BLaER1 (cell line): ENCODE results near the gene OSBPL8.

Source experiments
- H3K27ac ChIP-seq: shearing (Covaris generic); formaldehyde crosslinking; 2 replicates; pipeline ENCODE4 v1.8.1; 2022
- H3K27me3 ChIP-seq: shearing (Covaris generic); formaldehyde crosslinking; 2 replicates; pipeline ENCODE4 v1.8.1; 2022
- H3K36me3 ChIP-seq: shearing (Covaris generic); formaldehyde crosslinking; 2 replicates; pipeline ENCODE4 v1.8.1; 2022
- H3K4me1 ChIP-seq: shearing (Covaris generic); formaldehyde crosslinking; 2 replicates; pipeline ENCODE4 v1.8.1; 2022
- H3K4me2 ChIP-seq: shearing (Covaris generic); formaldehyde crosslinking; 2 replicates; pipeline ENCODE4 v1.8.1; 2022
- H3K4me3 ChIP-seq: shearing (Covaris generic); formaldehyde crosslinking; 2 replicates; pipeline ENCODE4 v1.8.1; 2022
- H3K9ac ChIP-seq: shearing (Covaris generic); formaldehyde crosslinking; 2 replicates; pipeline ENCODE4 v1.8.1; 2022
- H3K9me3 ChIP-seq: shearing (Covaris generic); formaldehyde crosslinking; 2 replicates; pipeline ENCODE4 v1.8.1; 2022
- H4K20me1 ChIP-seq: shearing (Covaris generic); formaldehyde crosslinking; 2 replicates; pipeline ENCODE4 v1.8.1; 2022
- Cebpa-rat ChIP-seq: shearing (Covaris generic); IDR thresholded peaks from 2 replicates; pipeline ENCODE4 v1.8.1; 2022

Gene OSBPL8

DNA sequence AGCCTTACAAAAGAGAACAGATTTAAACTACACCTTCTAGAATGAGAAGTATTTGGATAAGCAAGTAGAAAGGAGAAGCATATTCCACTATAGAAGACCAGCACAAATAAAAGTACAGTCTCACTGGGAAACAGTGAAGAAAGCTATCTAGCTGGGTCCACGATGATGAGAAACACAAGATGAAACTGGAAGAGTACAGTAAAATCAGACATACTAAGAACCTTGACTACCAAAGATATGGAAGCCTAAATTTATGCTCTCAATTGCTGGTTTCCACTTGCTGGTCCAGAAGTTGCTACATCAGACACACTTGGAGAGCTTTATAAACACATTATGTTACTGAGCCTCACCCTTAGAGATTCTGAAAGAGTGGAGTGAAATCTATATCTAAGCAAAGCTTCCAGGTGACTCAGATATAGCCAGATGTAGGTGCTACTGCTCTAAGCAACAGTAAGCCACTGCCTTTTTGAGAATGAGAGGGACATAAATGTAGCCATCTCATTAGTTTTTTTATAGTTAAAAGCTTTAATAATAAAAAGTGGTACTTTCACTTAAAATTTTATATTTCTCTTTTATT is 115.1 kb downstream of the OSBPL8 start:
- Histone ChIP-seq H3K4me3 (no peak overlapping the region), H3K36me3 (0 out of 2 replicates have a peak, but pooled peaks cover 4% of the 10 kb centered on the region), H3K9ac (no peak overlapping the region), H3K27me3 (no peaks in the 10 kb centered on the region), H3K9me3 (no peaks in the 10 kb centered on the region), H4K20me1 (no peaks in the 10 kb centered on the region), H3K4me2 (no peak overlapping the region), H3K4me1 (peaks cover 5% of the 10 kb centered on the region; the same call in 1 of the 2 replicates), H3K27ac (no peak overlapping the region)
- TF ChIP-seq Cebpa-rat, result no peak

DNA sequence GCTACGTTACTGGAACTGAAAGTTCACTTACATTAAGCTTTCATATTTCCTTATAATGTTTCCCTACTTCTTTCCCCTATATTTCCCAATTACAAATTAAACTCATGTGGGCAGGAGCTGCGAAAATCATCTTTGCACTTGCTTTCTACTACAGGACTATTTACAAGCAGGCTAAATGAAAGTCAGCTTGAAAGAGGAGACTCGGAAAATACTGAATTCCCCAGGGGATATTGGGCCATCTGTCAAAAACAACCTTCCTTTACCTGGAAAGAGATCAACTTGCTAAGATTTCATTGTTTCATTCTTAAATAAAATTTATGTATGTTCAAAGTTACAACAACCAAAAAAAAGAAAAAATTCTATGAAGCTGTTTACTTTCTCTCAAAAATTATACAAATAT is 118.6 kb downstream of the OSBPL8 start:
- no peak overlapping the region for H3K4me3 ChIP-seq
- H3K27ac ChIP-seq, result no peak overlapping the region
- no peak for TF ChIP-seq Cebpa-rat
- H3K27me3 ChIP-seq, result no peaks in the 10 kb centered on the region
- no peaks in the 10 kb centered on the region for H3K9me3 ChIP-seq
- H3K36me3 ChIP-seq, result no peaks in the 10 kb centered on the region
- H3K4me1 ChIP-seq, result peaks cover 5% of the 10 kb centered on the region; the same call in 1 of the 2 replicates
- no peaks in the 10 kb centered on the region for H4K20me1 ChIP-seq
- H3K9ac ChIP-seq, result no peak overlapping the region
- H3K4me2 ChIP-seq, result no peak overlapping the region

DNA sequence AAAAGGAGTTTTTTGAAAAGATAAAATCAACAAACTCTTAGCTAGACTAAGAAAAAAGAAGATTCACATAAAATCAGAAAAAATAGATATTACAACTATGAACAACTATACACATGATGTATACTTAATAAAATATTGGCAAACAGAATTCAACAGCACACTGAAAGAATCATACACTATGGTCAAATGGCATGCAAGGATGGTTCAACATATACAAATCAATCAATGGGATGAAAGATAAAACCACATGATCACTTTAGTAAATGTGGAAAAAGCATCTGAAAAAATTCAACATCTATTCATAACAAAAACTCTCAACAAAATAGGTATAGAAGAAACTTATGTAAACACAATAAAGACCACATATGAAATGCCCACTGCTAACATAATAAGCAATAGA is 126.8 kb downstream of the OSBPL8 start:
- TF ChIP-seq Cebpa-rat, result no peak
- Histone ChIP-seq H3K4me1 (no peaks in the 10 kb centered on the region), H3K27me3 (no peaks in the 10 kb centered on the region), H4K20me1 (no peaks in the 10 kb centered on the region), H3K9ac (no peak overlapping the region), H3K9me3 (peaks cover 29% of the 10 kb centered on the region), H3K27ac (no peak overlapping the region), H3K36me3 (0 out of 2 replicates have a peak, but pooled peaks cover 5% of the 10 kb centered on the region), H3K4me2 (no peak overlapping the region), H3K4me3 (no peak overlapping the region)

DNA sequence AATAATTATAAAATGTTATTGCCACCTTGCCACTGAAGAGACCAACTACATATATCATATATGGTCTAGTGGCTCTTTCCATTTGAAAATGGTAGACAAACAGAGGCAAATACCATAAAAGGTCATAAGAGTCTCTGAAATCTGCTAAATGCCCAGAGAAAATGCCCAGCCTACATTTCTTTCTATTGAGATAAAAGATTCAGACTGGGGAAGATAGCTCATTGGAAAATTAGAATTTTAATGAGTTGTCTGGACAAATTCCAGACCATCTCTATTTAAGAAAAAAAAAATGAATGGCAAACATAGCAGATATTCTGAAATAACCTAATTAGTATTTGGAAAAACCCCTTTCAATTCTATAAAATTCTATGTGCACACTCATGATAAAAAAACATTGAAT is 131.5 kb downstream of the OSBPL8 start:
- Histone ChIP-seq H3K9ac (no peak overlapping the region), H3K4me2 (no peak overlapping the region), H3K27ac (no peak overlapping the region), H3K27me3 (no peaks in the 10 kb centered on the region), H3K4me1 (no peaks in the 10 kb centered on the region), H3K36me3 (0 out of 2 replicates have a peak, but pooled peaks cover 10% of the 10 kb centered on the region), H3K4me3 (no peak overlapping the region), H4K20me1 (no peaks in the 10 kb centered on the region), H3K9me3 (peaks cover 43% of the 10 kb centered on the region)
- TF ChIP-seq Cebpa-rat, result no peak

DNA sequence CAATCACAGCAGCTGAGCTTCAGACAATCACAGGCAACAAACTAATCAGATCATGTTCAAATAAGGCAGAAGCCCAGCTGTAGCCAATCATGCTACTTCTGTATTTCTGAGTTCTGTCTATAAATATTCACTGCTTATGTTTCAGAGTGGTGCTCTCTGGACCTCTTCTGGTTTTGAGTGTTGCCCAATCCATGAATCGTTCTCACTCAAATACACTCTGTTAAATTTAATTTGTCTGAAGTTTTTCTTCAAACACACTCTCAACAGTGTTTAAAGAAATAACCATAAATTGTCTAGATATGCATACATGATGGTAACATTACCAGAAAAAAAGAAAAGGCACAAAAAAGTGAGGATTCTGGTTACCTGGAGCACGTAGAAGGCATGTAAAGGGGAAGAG is 133.4 kb downstream of the OSBPL8 start:
- H3K36me3 ChIP-seq, result 0 out of 2 replicates have a peak, but pooled peaks cover 10% of the 10 kb centered on the region
- H3K27me3 ChIP-seq, result no peaks in the 10 kb centered on the region
- H3K27ac ChIP-seq, result no peak overlapping the region
- no peak for TF ChIP-seq Cebpa-rat
- no peak overlapping the region for H3K4me2 ChIP-seq
- no peaks in the 10 kb centered on the region for H3K4me1 ChIP-seq
- H3K9me3 ChIP-seq, result peaks cover 33% of the 10 kb centered on the region
- H4K20me1 ChIP-seq, result no peaks in the 10 kb centered on the region
- no peak overlapping the region for H3K4me3 ChIP-seq
- H3K9ac ChIP-seq, result no peak overlapping the region

DNA sequence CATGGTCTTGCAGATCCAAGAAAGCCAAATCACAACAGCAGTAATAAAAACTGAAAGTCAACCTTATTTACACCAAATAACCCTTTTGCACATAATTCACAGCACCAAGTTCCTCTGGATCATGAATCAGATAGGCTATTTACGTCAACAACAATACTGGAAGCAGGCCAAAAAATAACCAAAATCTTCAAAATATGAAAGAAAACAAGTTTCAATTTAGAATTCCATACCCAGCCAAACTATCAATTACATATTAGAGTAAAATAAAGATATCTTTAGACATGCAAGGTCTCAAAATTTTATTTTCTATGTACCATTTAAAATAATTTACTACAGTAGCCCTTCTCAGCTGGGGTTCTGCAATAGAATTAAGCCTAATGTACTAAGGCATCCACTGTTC is 134.6 kb downstream of the OSBPL8 start:
- Histone ChIP-seq H4K20me1 (no peaks in the 10 kb centered on the region), H3K36me3 (0 out of 2 replicates have a peak, but pooled peaks cover 9% of the 10 kb centered on the region), H3K27me3 (no peaks in the 10 kb centered on the region), H3K27ac (no peak overlapping the region), H3K4me3 (no peak overlapping the region), H3K9ac (no peak overlapping the region), H3K9me3 (peaks cover 31% of the 10 kb centered on the region), H3K4me2 (no peak overlapping the region), H3K4me1 (no peaks in the 10 kb centered on the region)
- TF ChIP-seq Cebpa-rat, result no peak

DNA sequence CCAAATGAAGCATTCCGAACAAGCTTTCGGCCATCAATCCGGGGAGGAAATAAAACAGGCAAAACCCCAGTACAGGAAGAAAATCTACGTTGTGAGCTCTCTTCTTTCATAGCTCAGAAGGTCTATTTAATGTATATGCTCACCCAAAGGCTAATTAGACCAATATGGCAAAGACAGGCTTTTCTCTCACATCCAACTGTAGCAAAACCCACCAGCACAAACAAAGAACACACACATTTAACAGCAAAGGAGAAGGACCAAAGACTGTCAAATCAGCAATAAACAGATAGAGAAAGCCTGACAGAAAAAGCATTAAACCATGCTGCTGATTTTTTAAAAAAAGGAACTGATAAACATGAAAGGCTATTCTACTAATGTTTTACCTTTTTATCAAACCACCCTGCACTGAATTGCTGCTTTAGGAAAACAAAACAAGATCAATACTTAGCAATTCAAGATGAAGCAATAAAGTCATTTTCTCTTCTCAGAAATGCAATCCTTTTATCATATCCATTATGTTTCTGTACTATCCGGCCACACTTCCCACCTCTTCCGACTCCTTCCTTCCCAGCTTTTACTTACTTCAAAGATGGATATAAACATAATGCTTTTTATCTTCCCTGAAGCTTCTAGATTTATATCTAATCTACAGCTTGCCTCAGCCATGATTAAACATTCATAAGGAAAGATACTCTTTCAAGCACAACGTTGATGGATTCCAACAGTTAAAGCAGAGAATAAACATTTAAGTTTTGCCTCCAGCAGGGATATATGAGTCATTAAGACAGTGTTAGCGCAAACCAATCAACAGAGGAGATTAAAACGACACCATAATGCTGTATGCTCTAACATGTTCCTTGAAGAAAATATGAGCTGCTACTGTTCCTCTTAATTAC is 136.8 kb downstream of the OSBPL8 start:
- H3K4me1 ChIP-seq, result no peaks in the 10 kb centered on the region
- no peaks in the 10 kb centered on the region for H4K20me1 ChIP-seq
- TF ChIP-seq Cebpa-rat, result no peak
- H3K27ac ChIP-seq, result no peak overlapping the region
- 0 out of 2 replicates have a peak, but pooled peaks cover 6% of the 10 kb centered on the region for H3K36me3 ChIP-seq
- no peak overlapping the region for H3K4me3 ChIP-seq
- no peak overlapping the region for H3K9ac ChIP-seq
- no peaks in the 10 kb centered on the region for H3K27me3 ChIP-seq
- H3K4me2 ChIP-seq, result no peak overlapping the region
- peaks cover 27% of the 10 kb centered on the region for H3K9me3 ChIP-seq

DNA sequence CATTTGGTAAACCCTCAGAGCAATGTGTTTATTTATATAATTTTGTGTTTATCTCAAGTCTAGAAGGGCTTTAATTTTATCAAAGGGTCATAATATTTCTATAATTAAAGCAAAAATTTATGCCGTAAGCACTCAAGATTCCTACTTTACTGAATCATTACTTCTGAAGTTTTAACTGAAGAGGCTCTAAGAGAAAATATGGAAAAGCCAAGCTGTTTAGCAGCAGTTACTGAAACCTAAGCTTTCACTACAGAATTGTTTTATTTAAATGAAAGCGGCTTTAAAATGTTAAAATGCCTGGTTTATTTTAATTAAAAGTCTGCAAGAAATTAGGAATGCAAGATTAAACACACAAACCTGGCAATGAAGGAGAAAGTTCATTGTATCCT is 137.4 kb downstream of the OSBPL8 start:
- Histone ChIP-seq H3K4me2 (no peak overlapping the region), H3K4me3 (no peak overlapping the region), H3K4me1 (no peaks in the 10 kb centered on the region), H3K9me3 (peaks cover 27% of the 10 kb centered on the region), H3K36me3 (0 out of 2 replicates have a peak, but pooled peaks cover 6% of the 10 kb centered on the region), H3K9ac (no peak overlapping the region), H4K20me1 (no peaks in the 10 kb centered on the region), H3K27me3 (no peaks in the 10 kb centered on the region), H3K27ac (no peak overlapping the region)
- no peak for TF ChIP-seq Cebpa-rat

DNA sequence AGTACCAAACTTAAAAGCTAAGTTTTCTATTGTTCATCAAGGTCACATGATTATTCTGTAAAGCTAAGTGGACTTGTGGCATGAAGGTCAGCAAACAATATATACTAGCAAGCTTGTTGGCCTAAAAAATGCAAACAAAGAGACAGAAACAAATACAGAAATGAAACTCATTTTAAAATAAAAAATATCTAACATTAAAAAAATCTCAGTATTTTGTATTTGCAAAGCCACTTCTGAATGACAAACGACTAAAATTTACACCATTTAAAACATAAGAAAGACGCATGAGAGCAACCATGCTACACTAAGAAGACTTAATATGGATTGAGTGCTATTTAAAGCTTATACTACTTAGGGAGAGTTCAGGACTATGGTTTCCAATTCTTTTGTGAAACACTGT is 138.5 kb downstream of the OSBPL8 start:
- Histone ChIP-seq H4K20me1 (no peaks in the 10 kb centered on the region), H3K27me3 (no peaks in the 10 kb centered on the region), H3K4me2 (no peak overlapping the region), H3K9me3 (peaks cover 23% of the 10 kb centered on the region), H3K4me3 (no peak overlapping the region), H3K36me3 (0 out of 2 replicates have a peak, but pooled peaks cover 6% of the 10 kb centered on the region), H3K27ac (no peak overlapping the region), H3K9ac (no peak overlapping the region), H3K4me1 (no peaks in the 10 kb centered on the region)
- no peak for TF ChIP-seq Cebpa-rat

DNA sequence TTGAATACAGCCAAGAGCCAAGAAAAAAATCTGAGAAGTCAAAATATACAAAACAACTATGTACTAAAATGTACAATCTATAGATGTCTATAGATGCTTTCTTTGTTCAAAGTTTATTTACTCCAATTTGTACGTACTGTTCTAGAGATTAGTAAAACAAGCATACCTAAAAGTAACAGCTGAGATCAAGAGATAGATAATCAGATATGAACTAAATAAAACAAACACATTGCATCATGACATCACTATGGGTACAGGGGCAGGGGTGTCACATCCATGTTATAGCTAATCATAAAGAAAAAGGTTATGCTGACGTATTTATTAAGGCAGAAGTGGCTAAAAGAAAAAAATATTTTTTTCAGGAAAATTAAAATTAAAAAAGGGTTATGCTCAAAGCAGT is 139.3 kb downstream of the OSBPL8 start:
- no peaks in the 10 kb centered on the region for H4K20me1 ChIP-seq
- no peak overlapping the region for H3K4me3 ChIP-seq
- no peak overlapping the region for H3K9ac ChIP-seq
- no peaks in the 10 kb centered on the region for H3K36me3 ChIP-seq
- H3K27me3 ChIP-seq, result no peaks in the 10 kb centered on the region
- no peak overlapping the region for H3K27ac ChIP-seq
- H3K9me3 ChIP-seq, result peaks cover 15% of the 10 kb centered on the region
- no peaks in the 10 kb centered on the region for H3K4me1 ChIP-seq
- H3K4me2 ChIP-seq, result no peak overlapping the region
- TF ChIP-seq Cebpa-rat, result no peak
